HUES6 (cell line): Measurements from ENCODE around the gene PBXIP1.

ENCODE experiments used
- H3K27ac ChIP-seq: 2 replicates; pipeline ENCODE4 v1.7.0; 2013; ENCODE audit warnings: low read depth, mild to moderate bottlenecking, low read length, inconsistent platforms
- H3K27me3 ChIP-seq: 2 replicates; pipeline ENCODE4 v1.6.1; 2013; ENCODE audit warnings: low read length; ENCODE audit not compliant: control insufficient read depth, insufficient read depth
- H3K36me3 ChIP-seq: 2 replicates; pipeline ENCODE4 v1.6.1; 2013; ENCODE audit warnings: low read length; ENCODE audit not compliant: control insufficient read depth, insufficient read depth
- H3K4me1 ChIP-seq: 2 replicates; pipeline ENCODE4 v1.6.1; 2013; ENCODE audit warnings: low read length; ENCODE audit not compliant: control insufficient read depth, insufficient read depth
- H3K4me3 ChIP-seq: 2 replicates; pipeline ENCODE4 v1.5.1; 2013; ENCODE audit warnings: low read depth, low read length
- H3K9ac ChIP-seq: one replicate; pipeline ENCODE4 v1.6.1; 2013; ENCODE audit warnings: mild to moderate bottlenecking, low read length
- H3K9me3 ChIP-seq: 2 replicates; pipeline ENCODE4 v1.6.1; 2013; ENCODE audit warnings: low read depth, low read length; ENCODE audit not compliant: control insufficient read depth, insufficient read depth

The PBXIP1 gene

DNA sequence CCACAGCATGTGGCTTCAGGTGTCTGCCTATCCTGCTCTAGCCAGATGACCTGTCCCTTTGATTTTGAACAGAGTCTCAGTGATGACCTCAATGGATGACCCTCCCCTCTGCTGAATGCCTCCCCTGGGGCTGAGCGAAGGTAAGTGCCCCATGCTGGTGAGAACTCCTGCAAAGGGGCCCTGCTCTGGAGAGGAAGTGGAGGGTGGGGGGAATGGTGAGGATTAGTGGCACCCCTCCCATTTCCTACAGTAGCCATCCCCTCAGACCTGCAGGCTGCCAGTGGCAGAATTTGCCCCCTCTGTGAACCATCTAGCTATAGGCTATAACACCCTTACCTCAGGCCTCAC, 15.7 kb downstream of the PBXIP1 start:
- H3K36me3 ChIP-seq, result no peaks in the 10 kb centered on the region
- no peak overlapping the region for H3K9ac ChIP-seq
- peaks cover 11% of the 10 kb centered on the region for H3K4me1 ChIP-seq
- no peak overlapping the region for H3K4me3 ChIP-seq
- no peak overlapping the region for H3K27ac ChIP-seq
- H3K27me3 ChIP-seq, result no peaks in the 10 kb centered on the region
- H3K9me3 ChIP-seq, result no peaks in the 10 kb centered on the region

GRCh38 chr1:154938604-154939399, 17.1 kb downstream of the PBXIP1 start:
- Histone ChIP-seq H3K9me3 (no peaks in the 10 kb centered on the region), H3K9ac (no peak overlapping the region), H3K4me1 (peaks cover 6% of the 10 kb centered on the region; the same call in 1 of the 2 replicates), H3K4me3 (no peak overlapping the region), H3K36me3 (no peaks in the 10 kb centered on the region), H3K27me3 (no peaks in the 10 kb centered on the region), H3K27ac (no peak overlapping the region)

GRCh38 chr1:154937988-154938386, 17.9 kb downstream of the PBXIP1 start:
- H3K9ac ChIP-seq, result no peak overlapping the region
- peaks cover 6% of the 10 kb centered on the region; the same call in 1 of the 2 replicates for H3K4me1 ChIP-seq
- peak overlapping the region; percentile 69 for H3K4me3 ChIP-seq
- no peaks in the 10 kb centered on the region for H3K27me3 ChIP-seq
- peak overlapping the region; percentile 96; the same call in 1 of the 2 replicates for H3K27ac ChIP-seq
- no peaks in the 10 kb centered on the region for H3K9me3 ChIP-seq
- no peaks in the 10 kb centered on the region for H3K36me3 ChIP-seq

DNA sequence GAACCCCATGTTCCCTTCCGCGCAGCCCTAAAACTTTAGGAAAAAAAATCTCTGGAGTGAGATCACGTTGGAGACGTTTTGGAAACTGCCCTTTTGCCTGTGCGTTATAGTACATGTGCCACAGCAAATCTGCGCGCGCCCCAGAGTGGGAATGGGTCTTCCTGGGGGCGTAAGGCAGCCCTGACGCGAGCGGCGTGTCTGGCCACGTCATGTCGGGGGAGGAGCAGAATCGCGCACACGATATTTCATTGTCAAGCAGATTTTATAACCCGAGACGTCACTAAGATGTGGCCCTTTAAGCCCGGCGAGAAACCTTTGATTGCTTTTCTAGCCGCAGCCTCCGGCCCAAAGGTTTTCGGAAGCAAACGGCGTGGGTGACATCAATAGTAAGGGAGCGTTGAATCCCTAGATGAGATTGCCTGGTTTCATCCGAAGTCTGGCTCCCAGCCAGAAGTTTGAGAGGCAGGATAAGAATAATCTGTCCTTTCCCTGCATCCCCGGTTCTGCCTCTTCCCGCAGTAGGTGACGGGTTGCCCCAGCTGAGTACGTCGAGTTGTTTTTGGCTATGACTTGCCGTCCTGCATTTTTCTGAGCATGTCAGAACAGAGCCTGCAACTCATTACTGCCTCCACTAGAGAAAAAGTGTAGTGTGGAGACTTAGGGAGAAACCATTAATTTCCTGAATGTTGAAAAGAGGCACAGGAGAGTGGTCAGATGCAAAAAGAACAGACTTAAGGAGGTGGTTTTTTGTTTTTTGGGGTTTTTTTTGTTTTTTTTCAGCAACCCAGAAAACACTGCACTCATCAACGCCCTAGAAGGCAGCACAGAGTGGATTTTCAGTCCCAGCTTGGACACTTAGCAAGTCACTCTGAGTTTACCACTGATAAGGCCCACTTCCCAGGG, 18.6 kb downstream of the PBXIP1 start:
- Histone ChIP-seq H3K27me3 (no peaks in the 10 kb centered on the region), H3K4me1 (peaks cover 6% of the 10 kb centered on the region; the same call in 1 of the 2 replicates), H3K9me3 (no peaks in the 10 kb centered on the region), H3K27ac (peak overlapping the region; percentile 96), H3K36me3 (no peaks in the 10 kb centered on the region), H3K9ac (peak overlapping the region; percentile 93), H3K4me3 (peak overlapping the region; percentile 69)

DNA sequence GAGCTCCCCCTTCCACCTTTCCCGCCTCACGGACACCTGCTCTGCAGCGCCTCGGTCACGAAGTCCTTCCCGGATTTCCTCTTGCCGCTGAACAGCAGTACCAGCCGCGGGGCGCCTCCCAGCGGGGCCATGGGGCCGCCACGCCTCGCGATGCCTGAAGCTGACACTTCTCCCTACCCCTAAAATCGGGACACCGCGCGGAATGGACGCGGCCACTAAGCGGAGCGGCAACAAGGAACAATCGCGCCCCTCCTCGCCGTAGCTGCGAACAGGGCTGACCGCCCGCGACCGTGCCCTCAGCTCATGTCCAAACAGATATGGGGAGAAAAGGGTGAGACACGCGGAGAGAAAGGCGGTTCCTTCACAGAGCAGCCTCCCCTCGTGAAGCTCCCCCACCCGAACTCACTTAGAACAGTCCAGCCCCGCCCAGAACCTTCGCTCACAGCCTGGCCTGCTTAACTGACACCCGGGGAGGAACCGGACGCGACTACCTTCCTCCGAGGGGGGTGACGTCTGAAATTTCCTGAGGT, 19.3 kb downstream of the PBXIP1 start, which contains the start of gene PMVK:
Gene PMVK (minus strand): TSS at position 165 of the 530 bp plus-strand sequence. CDS start 34 bp downstream, at position 131.
- Histone ChIP-seq H3K27me3 (no peaks in the 10 kb centered on the region), H3K36me3 (no peaks in the 10 kb centered on the region), H3K9ac (peak within 1 kb of the TSS; percentile 93), H3K9me3 (no peaks in the 10 kb centered on the region), H3K27ac (peak within 1 kb of the TSS; percentile 96), H3K4me3 (peak within 1 kb of the TSS; percentile 69), H3K4me1 (peaks cover 6% of the 10 kb centered on the region; the same call in 1 of the 2 replicates)

DNA sequence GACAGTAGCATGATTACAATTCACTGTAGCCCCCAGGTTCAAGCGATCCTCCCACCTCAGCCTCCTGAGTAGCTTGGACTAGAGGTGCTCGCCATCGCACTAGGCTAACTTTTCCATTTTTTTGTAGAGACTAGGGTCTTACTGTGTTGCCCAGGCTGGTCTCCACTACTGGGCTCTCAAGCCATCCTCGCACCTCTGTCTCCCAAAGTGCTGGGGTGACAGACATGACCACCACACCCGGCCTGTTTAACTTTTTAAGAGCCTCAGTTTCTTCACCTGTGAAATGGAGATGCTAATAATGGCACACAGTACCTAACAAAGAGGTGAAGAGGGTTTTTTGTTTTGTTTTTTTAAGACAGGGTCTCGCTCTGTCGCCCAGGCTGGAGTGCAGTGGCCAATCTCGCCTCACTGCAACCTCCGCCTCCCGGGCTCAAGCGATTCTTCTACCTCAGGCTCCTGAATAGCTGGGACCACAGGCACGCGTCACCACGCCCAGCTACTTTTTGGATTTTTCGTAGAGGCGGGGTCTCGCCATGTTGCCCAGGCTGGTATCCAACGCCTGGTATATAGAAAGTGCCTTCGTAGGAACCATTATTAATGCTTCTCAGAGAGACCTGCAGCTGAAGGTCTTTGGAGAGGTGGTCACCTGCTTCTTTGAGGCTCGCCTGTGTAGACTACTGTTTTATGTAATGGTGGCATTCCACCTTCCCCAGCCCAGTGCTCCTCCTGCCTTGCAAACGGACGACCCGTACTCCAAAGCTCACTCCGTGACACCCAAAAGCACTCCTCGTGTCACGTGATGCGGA, 19.9 kb downstream of the PBXIP1 start:
- Histone ChIP-seq H3K4me1 (peaks cover 3% of the 10 kb centered on the region; the same call in 1 of the 2 replicates), H3K27me3 (no peaks in the 10 kb centered on the region), H3K4me3 (peak overlapping the region; percentile 69), H3K27ac (peak overlapping the region; percentile 96; the same call in 1 of the 2 replicates), H3K36me3 (no peaks in the 10 kb centered on the region; the same call in 1 of the 2 replicates), H3K9me3 (no peaks in the 10 kb centered on the region), H3K9ac (peak overlapping the region; percentile 93)

GRCh38 chr1:154934358-154934948, 21.4 kb downstream of the PBXIP1 start:
- no peak overlapping the region for H3K9ac ChIP-seq
- peaks cover 3% of the 10 kb centered on the region; the same call in 1 of the 2 replicates for H3K4me1 ChIP-seq
- no peaks in the 10 kb centered on the region; the same call in 1 of the 2 replicates for H3K36me3 ChIP-seq
- H3K4me3 ChIP-seq, result no peak overlapping the region
- H3K27ac ChIP-seq, result no peak overlapping the region
- no peaks in the 10 kb centered on the region for H3K9me3 ChIP-seq
- no peaks in the 10 kb centered on the region for H3K27me3 ChIP-seq

- no peaks in the 10 kb centered on the region; the same call in 1 of the 2 replicates for H3K4me1 ChIP-seq
- no peak overlapping the region for H3K9ac ChIP-seq
- H3K9me3 ChIP-seq, result no peaks in the 10 kb centered on the region
- no peak overlapping the region for H3K27ac ChIP-seq
- H3K4me3 ChIP-seq, result no peak overlapping the region
- peaks cover 6% of the 10 kb centered on the region for H3K36me3 ChIP-seq
- H3K27me3 ChIP-seq, result no peaks in the 10 kb centered on the region
These were observed 23.9 kb downstream of the PBXIP1 start for GRCh38 chr1:154931940-154932487.

- no peaks in the 10 kb centered on the region for H3K27me3 ChIP-seq
- no peak overlapping the region for H3K9ac ChIP-seq
- H3K4me3 ChIP-seq, result no peak overlapping the region
- no peak overlapping the region for H3K27ac ChIP-seq
- H3K9me3 ChIP-seq, result no peaks in the 10 kb centered on the region
- H3K4me1 ChIP-seq, result no peaks in the 10 kb centered on the region
- peaks cover 38% of the 10 kb centered on the region for H3K36me3 ChIP-seq
These were observed 29.7 kb downstream of the PBXIP1 start for GRCh38 chr1:154926201-154926600.
